HCT116 (cell line): ENCODE measurements around the gene HHLA2. TPM values are rescaled to one million over a fixed set of nuclear protein-coding genes. Genes with fewer than 3 reads are reported as not detected.

Experiments used
- ATAC-seq: fragments of 200-7000 bp; cut with Tn5 transposase; 2 replicates; pipeline ENCODE4 v1.9.1; 2020; ENCODE audit warnings: mild to moderate bottlenecking, moderate library complexity
- BruUV-seq: library from RNA; stranded (reverse); fragments of 400-500 nt; replicated peaks from 2 replicates; lab custom pipeline; 2021; lab: Mats Ljungman, UMichigan
- CTCF ChIA-PET: fragments of 300-600 bp; sonication (Branson Sonifier 250); formaldehyde crosslinking; loops from one replicate; lab custom pipeline; 2021; ENCODE audit warnings: antibody characterized with exemption; lab: Charles Lee
- POLR2A ChIA-PET: fragments of 300-600, 350-600 bp; sonication (Branson Sonifier 250); formaldehyde crosslinking; loops from one replicate; lab custom pipeline; 2021; ENCODE audit warnings: antibody characterized with exemption; lab: Charles Lee
- RAD21 ChIA-PET, 2 experiments: fragments of 300-600 bp; sonication (Branson Sonifier 250); formaldehyde crosslinking; loops; one replicate each; lab custom pipeline; 2023; ENCODE audit warnings: low total read pairs in 2 of 2; ENCODE audit not compliant: uncharacterized antibody in 2 of 2, unreplicated experiment in 2 of 2, low non-redundant PET in 1 of 2; lab: Charles Lee
- DNase-seq: peaks from one replicate; pipeline ENCODE4 v3.0.0-alpha.2; 2010; ENCODE audit warnings: low read depth, low spot score
- H2AFZ ChIP-seq: fragments of 200-600 bp; shearing (Covaris generic), sonication (generic); 2 replicates; pipeline ENCODE4 v1.6.1; 2017; ENCODE audit warnings: low read depth, mixed run types, mixed read lengths, antibody characterized with exemption, low read length; ENCODE audit not compliant: poor library complexity, severe bottlenecking
- H3K27ac ChIP-seq: 2 replicates; pipeline ENCODE4 v1.5.1; 2012; ENCODE audit warnings: low read depth, low read length
- H3K27me3 ChIP-seq: fragments of 200-600 bp; sonication (generic); 2 replicates; pipeline ENCODE4 v1.6.1; 2016; ENCODE audit warnings: mixed run types, low read length, mixed read lengths; ENCODE audit not compliant: insufficient read depth
- H3K36me3 ChIP-seq, 2 experiments: fragments of 200-500 bp in 1 of 2; fragments of 200-600 bp in 1 of 2; sonication (Bioruptor generic) in 1 of 2; sonication (generic) in 1 of 2; 2 replicates each; pipeline versions ENCODE4 v1.5.1 to v1.6.1; 2014 to 2016; ENCODE audit warnings: low read length in 2 of 2, inconsistent platforms in 1 of 2, mixed read lengths in 1 of 2, mixed run types in 1 of 2; ENCODE audit not compliant: insufficient read depth in 2 of 2, control insufficient read depth in 1 of 2
- H3K4me1 ChIP-seq, 2 experiments: fragments of 200-600 bp in 1 of 2; sonication (generic) in 1 of 2; 2 replicates each; pipeline versions ENCODE4 v1.5.1 to v1.6.1; 2012 to 2017; ENCODE audit warnings: low read length in 2 of 2, inconsistent platforms in 1 of 2, mild to moderate bottlenecking in 1 of 2, mixed read lengths in 1 of 2, mixed run types in 1 of 2, moderate library complexity in 1 of 2; ENCODE audit not compliant: insufficient read depth in 2 of 2, control insufficient read depth in 1 of 2
- H3K4me2 ChIP-seq: fragments of 200-600 bp; sonication (generic); 2 replicates; pipeline ENCODE4 v1.6.1; 2017; ENCODE audit warnings: mixed run types, low read length, mixed read lengths
- H3K4me3 ChIP-seq, 2 experiments: fragments of 200-600 bp in 1 of 2; sonication (generic) in 1 of 2; replicated peaks in 1 of 2; 2 replicates each; pipeline ENCODE4 v1.5.1; 2011 to 2016; ENCODE audit warnings: low read length in 2 of 2, control low read depth in 1 of 2, low read depth in 1 of 2, mild to moderate bottlenecking in 1 of 2, mixed read lengths in 1 of 2, mixed run types in 1 of 2
- H3K79me2 ChIP-seq: fragments of 200-600 bp; sonication (generic); 2 replicates; pipeline ENCODE4 v1.6.1; 2017; ENCODE audit warnings: mild to moderate bottlenecking, mixed run types, low read length, moderate library complexity, mixed read lengths; ENCODE audit not compliant: insufficient read depth
- H3K9ac ChIP-seq: fragments of 200-600 bp; sonication (generic); 2 replicates; pipeline ENCODE4 v1.6.1; 2016; ENCODE audit warnings: low read length, mixed read lengths
- H3K9me2 ChIP-seq: fragments of 200-600 bp; sonication (generic), shearing (Covaris generic); 2 replicates; pipeline ENCODE4 v1.6.1; 2017; ENCODE audit warnings: mixed run types, mild to moderate bottlenecking, moderate library complexity; ENCODE audit not compliant: insufficient read depth
- H3K9me3 ChIP-seq, 2 experiments: fragments of 200-500 bp in 1 of 2; fragments of 200-600 bp in 1 of 2; sonication (Bioruptor generic) in 1 of 2; sonication (generic) in 1 of 2; 2 replicates each; pipeline ENCODE4 v1.6.1; 2014 to 2017; ENCODE audit warnings: low read length in 2 of 2, mixed read lengths in 2 of 2, inconsistent platforms in 1 of 2, low read depth in 1 of 2, mild to moderate bottlenecking in 1 of 2, mixed run types in 1 of 2, moderate library complexity in 1 of 2; ENCODE audit not compliant: control insufficient read depth in 1 of 2, insufficient read depth in 1 of 2
- H4K20me1 ChIP-seq: fragments of 200-600 bp; sonication (generic), shearing (Covaris generic); 2 replicates; pipeline ENCODE4 v1.6.1; 2017; ENCODE audit warnings: mixed run types, mild to moderate bottlenecking, moderate library complexity; ENCODE audit not compliant: insufficient read depth
- EZH2 ChIP-seq: fragments of 200-600 bp; sonication (generic); IDR thresholded peaks from 2 replicates; pipeline ENCODE4 v1.6.1; 2017; ENCODE audit warnings: antibody characterized with exemption, mixed run types
- EZH2phosphoT487 ChIP-seq: fragments of 200-600 bp; IDR thresholded peaks from 2 replicates; pipeline ENCODE4 v1.6.1; 2018; ENCODE audit warnings: antibody characterized with exemption, borderline replicate concordance
- POLR2A ChIP-seq: IDR thresholded peaks from 2 replicates; pipeline ENCODE4 v1.7.0; 2011; ENCODE audit warnings: borderline replicate concordance; ENCODE audit not compliant: insufficient read depth, insufficient read length; ENCODE audit errors: extremely low read depth
- POLR2AphosphoS5 ChIP-seq: IDR thresholded peaks from 2 replicates; pipeline ENCODE4 v1.6.1; 2011; ENCODE audit warnings: mild to moderate bottlenecking, low read depth, low read length, moderate library complexity
- YY1 ChIP-seq: IDR thresholded peaks from 2 replicates; pipeline ENCODE4 v1.6.1; 2011; ENCODE audit warnings: low read length, low read depth, moderate library complexity, mild to moderate bottlenecking; ENCODE audit not compliant: insufficient replicate concordance; ENCODE audit errors: extremely low read depth
- ZFX ChIP-seq: fragments of 450-650 bp; IDR thresholded peaks from 2 replicates; pipeline ENCODE4 v1.6.1; 2017
- intact Hi-C: fragments of 100-400 bp; cut with micrococcal nuclease; formaldehyde crosslinking; loops from 2 replicates; pipeline ENCODE4 v1.10.0; 2022
- total RNA-seq: library from RNA; stranded (reverse); gene quantifications from one replicate; pipeline ENCODE4 v1.2.1, GENCODE V29; 2021; ENCODE audit not compliant: unreplicated experiment
- TF ChIP-seq, protein P1 (sequence below): IDR thresholded peaks from 2 replicates; pipeline ENCODE4 v1.6.1; 2012
- TF ChIP-seq, protein P2 (sequence below): IDR thresholded peaks from 2 replicates; pipeline ENCODE4 v1.6.1; 2012
- TF ChIP-seq, protein P3 (sequence below), 3 experiments: fragments of 200-600 bp in 1 of 3; sonication (generic) in 1 of 3; IDR thresholded peaks in 2 of 3; conservative IDR thresholded peaks in 1 of 3; 2 replicates each; pipeline ENCODE4 v1.5.1; 2012 to 2017; ENCODE audit warnings: low read depth in 2 of 3, low read length in 2 of 3, antibody characterized with exemption in 1 of 3, borderline replicate concordance in 1 of 3, control low read depth in 1 of 3, mild to moderate bottlenecking in 1 of 3, mixed read lengths in 1 of 3, mixed run types in 1 of 3, moderate library complexity in 1 of 3; ENCODE audit not compliant: insufficient read depth in 1 of 3

The HHLA2 gene
- total RNA-seq, 1 experiment from 2014 or later = not detected

DNA sequence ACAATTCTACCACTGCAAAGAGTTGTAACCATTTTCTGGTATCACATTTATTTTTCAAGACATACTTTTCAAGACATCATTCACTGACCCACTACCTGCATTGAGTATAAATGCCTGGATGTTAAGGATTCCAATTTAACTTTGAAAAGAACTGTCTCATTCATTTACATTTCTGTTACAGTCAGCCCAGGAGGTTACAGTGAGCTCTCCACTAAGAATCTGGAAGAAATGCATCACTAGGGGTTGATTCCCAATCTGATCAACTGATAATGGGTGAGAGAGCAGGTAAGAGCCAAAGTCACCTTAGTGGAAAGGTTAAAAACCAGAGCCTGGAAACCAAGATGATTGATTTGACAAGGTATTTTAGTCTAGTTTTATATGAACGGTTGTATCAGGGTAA lies 81.0 kb downstream of the HHLA2 start:
- Histone ChIP-seq H4K20me1 (no peaks in the 10 kb centered on the region), H3K4me2 (no peak overlapping the region), H3K9me3 (no peaks in the 10 kb centered on the region), H3K4me1 (no peaks in the 10 kb centered on the region), H2AFZ (no peak overlapping the region), H3K9me2 (no peaks in the 10 kb centered on the region), H3K27ac (no peak overlapping the region), H3K4me3 (no peak overlapping the region), H3K79me2 (no peaks in the 10 kb centered on the region), H3K27me3 (no peaks in the 10 kb centered on the region), H3K9ac (no peak overlapping the region), H3K36me3 (no peaks in the 10 kb centered on the region)
- no TSS peak for BruUV-seq
- ChIA-PET POLR2A (no interaction called here), CTCF (no interaction called here), RAD21 (no interaction called here)
- TF ChIP-seq ZFX (no peak), POLR2A (no peak), YY1 (no peak), EZH2phosphoT487 (no peak), EZH2 (no peak), POLR2AphosphoS5 (no peak)
- TF ChIP-seq, protein P1, sequence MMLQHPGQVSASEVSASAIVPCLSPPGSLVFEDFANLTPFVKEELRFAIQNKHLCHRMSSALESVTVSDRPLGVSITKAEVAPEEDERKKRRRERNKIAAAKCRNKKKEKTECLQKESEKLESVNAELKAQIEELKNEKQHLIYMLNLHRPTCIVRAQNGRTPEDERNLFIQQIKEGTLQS = no peak
- TF ChIP-seq, protein P2, sequence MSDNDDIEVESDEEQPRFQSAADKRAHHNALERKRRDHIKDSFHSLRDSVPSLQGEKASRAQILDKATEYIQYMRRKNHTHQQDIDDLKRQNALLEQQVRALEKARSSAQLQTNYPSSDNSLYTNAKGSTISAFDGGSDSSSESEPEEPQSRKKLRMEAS = no peak
- TF ChIP-seq, protein P3, sequence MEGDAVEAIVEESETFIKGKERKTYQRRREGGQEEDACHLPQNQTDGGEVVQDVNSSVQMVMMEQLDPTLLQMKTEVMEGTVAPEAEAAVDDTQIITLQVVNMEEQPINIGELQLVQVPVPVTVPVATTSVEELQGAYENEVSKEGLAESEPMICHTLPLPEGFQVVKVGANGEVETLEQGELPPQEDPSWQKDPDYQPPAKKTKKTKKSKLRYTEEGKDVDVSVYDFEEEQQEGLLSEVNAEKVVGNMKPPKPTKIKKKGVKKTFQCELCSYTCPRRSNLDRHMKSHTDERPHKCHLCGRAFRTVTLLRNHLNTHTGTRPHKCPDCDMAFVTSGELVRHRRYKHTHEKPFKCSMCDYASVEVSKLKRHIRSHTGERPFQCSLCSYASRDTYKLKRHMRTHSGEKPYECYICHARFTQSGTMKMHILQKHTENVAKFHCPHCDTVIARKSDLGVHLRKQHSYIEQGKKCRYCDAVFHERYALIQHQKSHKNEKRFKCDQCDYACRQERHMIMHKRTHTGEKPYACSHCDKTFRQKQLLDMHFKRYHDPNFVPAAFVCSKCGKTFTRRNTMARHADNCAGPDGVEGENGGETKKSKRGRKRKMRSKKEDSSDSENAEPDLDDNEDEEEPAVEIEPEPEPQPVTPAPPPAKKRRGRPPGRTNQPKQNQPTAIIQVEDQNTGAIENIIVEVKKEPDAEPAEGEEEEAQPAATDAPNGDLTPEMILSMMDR (IDR thresholded peaks at IDR 0.05 in 2 of 3, conservative IDR thresholded peaks at IDR 0.05 in 1 of 3; ENCODE audit: borderline replicate concordance in 1 of 3, insufficient read depth in 1 of 3, low read depth in 2 of 3, low read length in 2 of 3) = no peak
- DNase-seq (no peak), ATAC-seq (no peak)
- intact Hi-C loops = no loop called here
